ENCODE results near the gene LSAMP.

LSAMP gene

GRCh38 chr3:116354382-116354781 lies 90.9 kb downstream of the LSAMP start:
- DNase-seq (ENCODE audit: low spot score), result no peak

- DNase-seq (ENCODE audit: low spot score), result no peak
Measured at GRCh38 chr3:116350119-116350733, 95.1 kb downstream of the LSAMP start.

GRCh38 chr3:116348216-116348615 lies 97.1 kb downstream of the LSAMP start:
- DNase-seq (ENCODE audit: low spot score), result no peak

- DNase-seq (ENCODE audit: low spot score), result no peak
Measured at GRCh38 chr3:116342499-116342898, 102.8 kb downstream of the LSAMP start.

- no peak for DNase-seq (ENCODE audit: low spot score)
Measured at GRCh38 chr3:116341899-116342298, 103.4 kb downstream of the LSAMP start.

GRCh38 chr3:116341381-116341780 lies 103.9 kb downstream of the LSAMP start:
- DNase-seq (ENCODE audit: low spot score), result no peak

GRCh38 chr3:116340680-116341216 lies 104.5 kb downstream of the LSAMP start:
- DNase-seq (ENCODE audit: low spot score), result no peak

- DNase-seq (ENCODE audit: low spot score), result no peak
Measured at GRCh38 chr3:116339441-116340028, 105.8 kb downstream of the LSAMP start.

GRCh38 chr3:116338713-116339112 lies 106.6 kb downstream of the LSAMP start:
- no peak for DNase-seq (ENCODE audit: low spot score)

GRCh38 chr3:116337229-116337628 lies 108.1 kb downstream of the LSAMP start:
- no peak for DNase-seq (ENCODE audit: low spot score)

- no peak for DNase-seq (ENCODE audit: low spot score)
Measured at GRCh38 chr3:116331380-116331779, 113.9 kb downstream of the LSAMP start.

- no peak for DNase-seq (ENCODE audit: low spot score)
Measured at GRCh38 chr3:116322750-116323375, 122.4 kb downstream of the LSAMP start.

- no peak for DNase-seq (ENCODE audit: low spot score)
Measured at GRCh38 chr3:116318370-116318769, 126.9 kb downstream of the LSAMP start.

GRCh38 chr3:116316771-116317170 lies 128.5 kb downstream of the LSAMP start:
- DNase-seq (ENCODE audit: low spot score), result no peak

GRCh38 chr3:116314476-116314875 lies 130.8 kb downstream of the LSAMP start:
- no peak for DNase-seq (ENCODE audit: low spot score)

GRCh38 chr3:116306720-116307119 lies 138.6 kb downstream of the LSAMP start:
- peak; percentile 9 for DNase-seq (ENCODE audit: low spot score)

GRCh38 chr3:116306149-116306548 lies 139.1 kb downstream of the LSAMP start:
- DNase-seq (ENCODE audit: low spot score), result no peak

- DNase-seq (ENCODE audit: low spot score), result peak; percentile 46
Measured at GRCh38 chr3:116302087-116302747, 143.1 kb downstream of the LSAMP start.

GRCh38 chr3:116301422-116301821 lies 143.9 kb downstream of the LSAMP start:
- no peak for DNase-seq (ENCODE audit: low spot score)

GRCh38 chr3:116300226-116300625 lies 145.1 kb downstream of the LSAMP start:
- DNase-seq (ENCODE audit: low spot score), result no peak

- no peak for DNase-seq (ENCODE audit: low spot score)
Measured at GRCh38 chr3:116299646-116300081, 145.6 kb downstream of the LSAMP start.

- DNase-seq (ENCODE audit: low spot score), result no peak
Measured at GRCh38 chr3:116298151-116298550, 147.1 kb downstream of the LSAMP start.

GRCh38 chr3:116291141-116291540 lies 154.1 kb downstream of the LSAMP start:
- DNase-seq (ENCODE audit: low spot score), result no peak

Data from RKO (cell line).